SJSA1 (cell line): ENCODE results near the gene ALDH4A1. TPM values are rescaled to one million over a fixed set of nuclear protein-coding genes. Genes with fewer than 3 reads are reported as not detected.

Experiments
- DNase-seq, 2 experiments: peaks; one replicate each; pipeline ENCODE4 v3.0.0-alpha.2; 2015 to 2020; ENCODE audit warnings: low spot score in 2 of 2, low read depth in 1 of 2
- H3K27ac ChIP-seq: fragments of 250-450 bp; sonication (Bioruptor Pico); 2 replicates; pipeline ENCODE4 v1.5.1; 2020; ENCODE audit warnings: mild to moderate bottlenecking, moderate library complexity
- H3K27me3 ChIP-seq: fragments of 250-450 bp; sonication (Bioruptor Pico); replicated peaks from 2 replicates; pipeline ENCODE4 v1.5.1; 2020; ENCODE audit warnings: mild to moderate bottlenecking, moderate library complexity
- H3K36me3 ChIP-seq: fragments of 250-450 bp; sonication (Bioruptor Pico); 2 replicates; pipeline ENCODE4 v1.5.1; 2020; ENCODE audit warnings: mild to moderate bottlenecking
- H3K4me1 ChIP-seq: fragments of 250-450 bp; sonication (Bioruptor Pico); replicated peaks from 2 replicates; pipeline ENCODE4 v1.6.1; 2021; ENCODE audit warnings: mild to moderate bottlenecking
- H3K4me3 ChIP-seq: fragments of 250-450 bp; sonication (Bioruptor Pico); 2 replicates; pipeline ENCODE4 v1.5.1; 2020; ENCODE audit warnings: mild to moderate bottlenecking
- H3K9me3 ChIP-seq: fragments of 250-450 bp; sonication (Bioruptor Pico); replicated peaks from 2 replicates; pipeline ENCODE4 v1.5.1; 2020; ENCODE audit warnings: mild to moderate bottlenecking
- total RNA-seq: library from RNA; depleted of rRNA; stranded (reverse); fragments of >200 nt; shearing (Covaris generic); gene quantifications from 2 replicates; pipeline ENCODE4 v1.2.3, GENCODE V29; 2014

ALDH4A1 gene
- total RNA-seq, 1 experiment from 2014 or later, result 10.8 TPM

GRCh38 chr1:18932879-18933278 is 30.5 kb upstream of the ALDH4A1 start:
- H3K27me3 ChIP-seq, result no peaks in the 10 kb centered on the region
- H3K4me1 ChIP-seq, result peaks cover 27% of the 10 kb centered on the region
- no peaks in the 10 kb centered on the region for H3K9me3 ChIP-seq
- H3K4me3 ChIP-seq, result no peak overlapping the region
- H3K27ac ChIP-seq, result no peak overlapping the region
- no peak for DNase-seq
- no peaks in the 10 kb centered on the region for H3K36me3 ChIP-seq

- no peak overlapping the region for H3K27ac ChIP-seq
- no peak for DNase-seq
- H3K4me3 ChIP-seq, result no peak overlapping the region
- no peaks in the 10 kb centered on the region for H3K9me3 ChIP-seq
- H3K36me3 ChIP-seq, result peaks cover 2% of the 10 kb centered on the region; the same call in 1 of the 2 replicates
- peaks cover 32% of the 10 kb centered on the region for H3K4me1 ChIP-seq
- H3K27me3 ChIP-seq, result no peaks in the 10 kb centered on the region
These were observed 30.0 kb upstream of the ALDH4A1 start for GRCh38 chr1:18932387-18932786.

- no peak for DNase-seq
- peaks cover 38% of the 10 kb centered on the region for H3K4me1 ChIP-seq
- H3K9me3 ChIP-seq, result no peaks in the 10 kb centered on the region
- no peak overlapping the region for H3K4me3 ChIP-seq
- no peaks in the 10 kb centered on the region for H3K27me3 ChIP-seq
- H3K27ac ChIP-seq, result no peak overlapping the region
- peaks cover 8% of the 10 kb centered on the region for H3K36me3 ChIP-seq
These were observed 29.4 kb upstream of the ALDH4A1 start for GRCh38 chr1:18931730-18932129.

GRCh38 chr1:18929686-18930085 is 27.3 kb upstream of the ALDH4A1 start:
- Histone ChIP-seq H3K27ac (peak overlapping the region; percentile 61), H3K36me3 (peaks cover 8% of the 10 kb centered on the region), H3K27me3 (no peaks in the 10 kb centered on the region), H3K4me1 (peaks cover 45% of the 10 kb centered on the region), H3K9me3 (no peaks in the 10 kb centered on the region), H3K4me3 (no peak overlapping the region)
- DNase-seq, result peak; percentile 82 to 84

- no peak for DNase-seq
- Histone ChIP-seq H3K4me3 (no peak overlapping the region), H3K27ac (peak overlapping the region; percentile 61), H3K9me3 (no peaks in the 10 kb centered on the region), H3K36me3 (peaks cover 8% of the 10 kb centered on the region), H3K4me1 (peaks cover 51% of the 10 kb centered on the region), H3K27me3 (no peaks in the 10 kb centered on the region)
These were observed 26.6 kb upstream of the ALDH4A1 start for GRCh38 chr1:18928985-18929384.

GRCh38 chr1:18928406-18928805 is 26.1 kb upstream of the ALDH4A1 start:
- no peak for DNase-seq
- Histone ChIP-seq H3K36me3 (peaks cover 8% of the 10 kb centered on the region), H3K4me3 (no peak overlapping the region), H3K27me3 (no peaks in the 10 kb centered on the region), H3K4me1 (peaks cover 55% of the 10 kb centered on the region), H3K27ac (no peak overlapping the region), H3K9me3 (no peaks in the 10 kb centered on the region)

- H3K36me3 ChIP-seq, result peaks cover 8% of the 10 kb centered on the region
- no peak overlapping the region for H3K4me3 ChIP-seq
- H3K4me1 ChIP-seq, result peaks cover 61% of the 10 kb centered on the region
- no peak for DNase-seq
- peak overlapping the region; percentile 92 for H3K27ac ChIP-seq
- no peaks in the 10 kb centered on the region for H3K27me3 ChIP-seq
- no peaks in the 10 kb centered on the region for H3K9me3 ChIP-seq
These were observed 25.4 kb upstream of the ALDH4A1 start for GRCh38 chr1:18927654-18928272.

- no peaks in the 10 kb centered on the region for H3K9me3 ChIP-seq
- no peaks in the 10 kb centered on the region for H3K27me3 ChIP-seq
- peak overlapping the region; percentile 92 for H3K27ac ChIP-seq
- DNase-seq, result no peak
- H3K4me3 ChIP-seq, result no peak overlapping the region
- peaks cover 67% of the 10 kb centered on the region for H3K4me1 ChIP-seq
- H3K36me3 ChIP-seq, result peaks cover 8% of the 10 kb centered on the region
These were observed 24.8 kb upstream of the ALDH4A1 start for GRCh38 chr1:18927082-18927653.

- Histone ChIP-seq H3K4me1 (peaks cover 74% of the 10 kb centered on the region), H3K27ac (peak overlapping the region; percentile 92), H3K9me3 (no peaks in the 10 kb centered on the region), H3K4me3 (no peak overlapping the region), H3K36me3 (peaks cover 8% of the 10 kb centered on the region), H3K27me3 (no peaks in the 10 kb centered on the region)
- DNase-seq, result peak; percentile 94 to 97
These were observed 24.1 kb upstream of the ALDH4A1 start for GRCh38 chr1:18926315-18927081.

- H3K9me3 ChIP-seq, result no peaks in the 10 kb centered on the region
- DNase-seq, result no peak
- peaks cover 73% of the 10 kb centered on the region for H3K4me1 ChIP-seq
- no peaks in the 10 kb centered on the region for H3K27me3 ChIP-seq
- H3K4me3 ChIP-seq, result no peak overlapping the region
- peaks cover 17% of the 10 kb centered on the region for H3K36me3 ChIP-seq
- H3K27ac ChIP-seq, result no peak overlapping the region
These were observed 22.9 kb upstream of the ALDH4A1 start for GRCh38 chr1:18925279-18925678.

GRCh38 chr1:18924221-18924691 is 21.9 kb upstream of the ALDH4A1 start:
- DNase-seq, result no peak
- H3K27ac ChIP-seq, result no peak overlapping the region
- no peaks in the 10 kb centered on the region for H3K27me3 ChIP-seq
- no peak overlapping the region for H3K4me3 ChIP-seq
- H3K36me3 ChIP-seq, result peaks cover 26% of the 10 kb centered on the region
- peaks cover 62% of the 10 kb centered on the region for H3K4me1 ChIP-seq
- no peaks in the 10 kb centered on the region for H3K9me3 ChIP-seq

GRCh38 chr1:18923756-18924211 is 21.4 kb upstream of the ALDH4A1 start:
- Histone ChIP-seq H3K4me3 (no peak overlapping the region), H3K36me3 (peaks cover 27% of the 10 kb centered on the region), H3K27ac (no peak overlapping the region), H3K9me3 (no peaks in the 10 kb centered on the region), H3K4me1 (peaks cover 58% of the 10 kb centered on the region), H3K27me3 (no peaks in the 10 kb centered on the region)
- no peak for DNase-seq

GRCh38 chr1:18922848-18923755 is 20.7 kb upstream of the ALDH4A1 start:
- no peak for DNase-seq
- Histone ChIP-seq H3K27me3 (no peaks in the 10 kb centered on the region), H3K4me1 (peaks cover 51% of the 10 kb centered on the region)

More at GRCh38 chr1:18922848-18923755, 20.7 kb upstream of the ALDH4A1 start:
- Histone ChIP-seq H3K9me3 (no peaks in the 10 kb centered on the region), H3K27ac (peak overlapping the region; percentile 63), H3K36me3 (peaks cover 34% of the 10 kb centered on the region), H3K4me3 (no peak overlapping the region)
